ENCODE results near the gene IDH3A.

IDH3A gene

GRCh38 chr15:78206326-78207109 lies 57.4 kb downstream of the IDH3A start:
- TF ChIP-seq, protein P1, sequence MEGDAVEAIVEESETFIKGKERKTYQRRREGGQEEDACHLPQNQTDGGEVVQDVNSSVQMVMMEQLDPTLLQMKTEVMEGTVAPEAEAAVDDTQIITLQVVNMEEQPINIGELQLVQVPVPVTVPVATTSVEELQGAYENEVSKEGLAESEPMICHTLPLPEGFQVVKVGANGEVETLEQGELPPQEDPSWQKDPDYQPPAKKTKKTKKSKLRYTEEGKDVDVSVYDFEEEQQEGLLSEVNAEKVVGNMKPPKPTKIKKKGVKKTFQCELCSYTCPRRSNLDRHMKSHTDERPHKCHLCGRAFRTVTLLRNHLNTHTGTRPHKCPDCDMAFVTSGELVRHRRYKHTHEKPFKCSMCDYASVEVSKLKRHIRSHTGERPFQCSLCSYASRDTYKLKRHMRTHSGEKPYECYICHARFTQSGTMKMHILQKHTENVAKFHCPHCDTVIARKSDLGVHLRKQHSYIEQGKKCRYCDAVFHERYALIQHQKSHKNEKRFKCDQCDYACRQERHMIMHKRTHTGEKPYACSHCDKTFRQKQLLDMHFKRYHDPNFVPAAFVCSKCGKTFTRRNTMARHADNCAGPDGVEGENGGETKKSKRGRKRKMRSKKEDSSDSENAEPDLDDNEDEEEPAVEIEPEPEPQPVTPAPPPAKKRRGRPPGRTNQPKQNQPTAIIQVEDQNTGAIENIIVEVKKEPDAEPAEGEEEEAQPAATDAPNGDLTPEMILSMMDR (conservative IDR thresholded peaks at IDR 0.05; ENCODE audit: low read depth) = no peak
- no peak for DNase-seq (ENCODE audit: low spot score)
- CTCF ChIA-PET = interaction anchor here (1.0 kb wide), 1 partner anchor 34 kb away, joined by 4 read pairs; no protein-coding TSS in a partner anchor
- POLR2A ChIA-PET (ENCODE audit: low non-redundant PET) = no interaction called here
- no peak overlapping the region for H3K27ac ChIP-seq

DNA sequence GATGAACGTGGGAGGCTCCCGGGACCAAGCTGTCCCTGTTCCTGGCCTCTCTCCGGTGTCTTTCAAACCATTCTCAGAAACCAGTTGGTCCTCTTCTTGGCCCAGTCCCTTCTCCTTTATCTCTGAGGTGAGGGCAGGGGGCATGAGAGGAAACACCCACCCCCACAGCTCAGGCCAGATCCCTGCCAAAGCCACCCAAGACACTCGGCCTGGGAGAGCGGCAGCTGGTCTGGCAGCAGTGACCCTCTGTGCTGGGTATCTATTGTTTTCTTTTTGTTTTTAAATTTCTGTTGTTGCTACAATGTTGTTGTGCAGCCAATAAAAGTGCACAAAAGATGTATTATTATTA lies 57.9 kb downstream of the IDH3A start:
- TF ChIP-seq, protein P1 (conservative IDR thresholded peaks at IDR 0.05; ENCODE audit: low read depth) = no peak
- POLR2A ChIA-PET (ENCODE audit: low non-redundant PET) = no interaction called here
- DNase-seq (ENCODE audit: low spot score) = no peak
- CTCF ChIA-PET = no interaction called here
- no peak overlapping the region for H3K27ac ChIP-seq

- CTCF ChIA-PET = no interaction called here
- TF ChIP-seq, protein P1 (conservative IDR thresholded peaks at IDR 0.05; ENCODE audit: low read depth) = no peak
- POLR2A ChIA-PET (ENCODE audit: low non-redundant PET) = no interaction called here
Measured at GRCh38 chr15:78207641-78208340, 58.6 kb downstream of the IDH3A start.

GRCh38 chr15:78208341-78208844 lies 59.2 kb downstream of the IDH3A start:
- TF ChIP-seq, protein P1 (conservative IDR thresholded peaks at IDR 0.05; ENCODE audit: low read depth) = no peak
- POLR2A ChIA-PET (ENCODE audit: low non-redundant PET) = no interaction called here
- CTCF ChIA-PET = no interaction called here
- no peak for DNase-seq (ENCODE audit: low spot score)
- peak overlapping the region; percentile 64 for H3K27ac ChIP-seq

More at GRCh38 chr15:78207641-78208340, 58.6 kb downstream of the IDH3A start:
- no peak overlapping the region for H3K27ac ChIP-seq
- no peak for DNase-seq (ENCODE audit: low spot score)

DNA sequence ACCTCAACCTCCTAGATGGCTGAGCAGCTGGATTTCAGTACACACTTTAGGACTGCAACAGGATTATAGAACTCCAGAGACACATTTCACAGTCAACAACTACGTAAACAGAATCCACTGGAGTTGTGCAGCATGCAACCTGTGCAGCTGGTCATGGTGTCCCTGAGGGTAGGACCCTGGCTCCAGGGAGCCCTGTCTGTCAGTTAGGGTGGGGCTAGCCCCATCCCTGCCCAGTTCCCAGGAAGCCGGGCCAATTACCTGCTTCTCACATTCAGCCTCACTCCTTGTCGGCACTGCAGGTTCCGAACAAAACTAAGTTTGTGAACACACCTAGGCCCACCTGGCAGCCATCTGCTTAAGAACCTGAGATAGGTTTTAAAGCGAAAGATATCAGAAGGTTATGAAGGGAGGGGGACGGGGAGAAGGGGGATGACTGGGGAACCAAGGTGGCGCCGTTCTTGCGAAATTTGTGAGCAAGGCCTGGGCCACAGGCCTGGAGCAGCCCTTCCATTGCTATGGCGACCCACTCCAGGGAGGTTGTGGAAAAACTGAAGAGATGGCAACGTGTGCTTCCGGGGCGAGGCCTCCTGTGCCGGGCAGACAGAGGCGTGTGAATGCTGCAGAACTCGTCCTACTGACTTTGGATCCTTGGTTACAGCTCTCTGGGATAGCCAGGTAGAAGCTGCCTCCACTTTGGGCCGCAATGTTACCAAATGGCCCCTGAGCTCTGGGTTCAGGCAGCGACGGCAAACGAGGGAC lies 59.9 kb downstream of the IDH3A start:
- no peak for DNase-seq (ENCODE audit: low spot score)
- TF ChIP-seq, protein P1 (conservative IDR thresholded peaks at IDR 0.05; ENCODE audit: low read depth) = no peak
- peak overlapping the region; percentile 64 for H3K27ac ChIP-seq
- ChIA-PET CTCF (no interaction called here), POLR2A (ENCODE audit: low non-redundant PET) (no interaction called here)

- H3K27ac ChIP-seq = peak overlapping the region; percentile 64
- TF ChIP-seq, protein P1 (conservative IDR thresholded peaks at IDR 0.05; ENCODE audit: low read depth) = no peak
- ChIA-PET POLR2A (ENCODE audit: low non-redundant PET) (no interaction called here), CTCF (no interaction called here)
- no peak for DNase-seq (ENCODE audit: low spot score)
Measured at GRCh38 chr15:78209646-78210348, 60.6 kb downstream of the IDH3A start.

Measured in RWPE1 (cell line).